SK-N-MC (cell line): ENCODE measurements around the gene TMEM222.

Experiments used
- EZH2 ChIP-seq: fragments of 200-600 bp; sonication (generic); IDR thresholded peaks from one replicate; pipeline ENCODE4 v1.6.1; 2017; ENCODE audit warnings: antibody characterized with exemption
- POLR2AphosphoS5 ChIP-seq: IDR thresholded peaks from 2 replicates; pipeline ENCODE4 v1.6.1; 2012; ENCODE audit warnings: mild to moderate bottlenecking, low read depth, low read length, borderline replicate concordance

DNA sequence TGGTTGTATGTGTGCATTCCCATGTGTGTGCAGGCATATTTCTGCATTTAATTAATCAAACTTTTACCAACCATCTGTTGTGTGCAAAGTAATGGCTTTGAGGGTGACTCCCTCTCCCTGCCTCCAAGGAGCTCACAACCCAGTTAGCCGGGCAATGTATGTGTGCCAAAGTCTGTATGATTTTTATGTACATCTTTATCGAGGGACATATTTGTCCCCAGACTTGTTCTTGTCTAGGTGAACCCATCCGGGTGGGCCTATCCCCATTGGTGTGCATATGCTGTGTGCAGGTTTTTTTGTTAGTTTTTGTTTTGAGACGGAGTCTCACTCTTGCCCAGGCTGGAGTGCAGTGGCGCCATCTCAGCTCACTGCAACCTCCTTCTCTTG is 21.7 kb downstream of the TMEM222 start:
- TF ChIP-seq EZH2 (no peak), POLR2AphosphoS5 (no peak)
